GM19372 (cell line): Measurements from ENCODE around the gene KRT12.
"Not testable (repeated sequence)": the region's sequence is repeated elsewhere in the genome, so short reads cannot be mapped to it uniquely, and the experiment has no call there.

Experiments
- ATAC-seq: cut with Tn5 transposase; IDR thresholded peaks from one replicate; pipeline ENCODE4 v1.9.1; 2021; ENCODE audit warnings: mild to moderate bottlenecking, low read depth, moderate library complexity; ENCODE audit not compliant: unreplicated experiment

KRT12 gene

DNA sequence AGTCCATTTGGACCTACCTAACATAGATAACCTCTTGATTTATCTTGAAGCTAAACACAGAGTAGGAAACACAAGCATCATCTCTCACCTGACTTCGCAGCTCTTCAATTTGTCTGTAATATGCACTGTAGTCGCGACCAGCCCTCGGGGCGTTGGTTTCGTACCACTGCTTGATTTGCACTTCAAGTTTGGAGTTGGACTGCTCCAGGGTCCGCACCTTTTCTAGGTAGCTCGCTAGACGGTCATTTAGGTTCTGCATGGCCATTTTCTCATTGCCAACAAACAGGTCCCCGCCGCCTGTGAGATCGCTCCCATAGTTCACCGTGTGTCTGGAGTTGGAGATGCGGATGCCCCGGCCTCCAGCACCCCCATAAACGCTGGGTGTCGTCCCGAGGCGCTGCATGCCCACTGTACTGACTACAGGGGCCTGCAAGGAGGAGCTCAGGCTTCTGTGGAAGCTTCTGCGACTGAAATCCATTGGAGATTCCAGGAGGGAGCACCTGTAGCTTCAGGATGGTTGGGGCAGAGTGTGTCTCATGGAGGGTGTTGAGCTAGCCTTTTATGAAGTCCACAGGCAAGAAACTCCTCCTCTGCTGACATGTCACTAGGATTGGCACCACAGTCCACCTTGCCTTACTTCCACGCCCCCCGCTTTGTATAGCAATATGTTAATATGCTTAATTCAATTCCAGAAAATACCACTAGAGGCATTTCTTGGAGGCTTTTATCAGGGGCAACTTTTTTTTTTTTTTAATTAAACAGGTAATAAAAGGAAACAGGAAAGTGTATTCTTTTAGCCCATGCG is 17.9 kb upstream of the KRT12 start, which contains the start of gene KRT20:
Gene KRT20 (minus strand): TSS at position 535 of the 805 bp plus-strand sequence. CDS start 57 bp downstream, at position 478.
- ATAC-seq: no peak

DNA sequence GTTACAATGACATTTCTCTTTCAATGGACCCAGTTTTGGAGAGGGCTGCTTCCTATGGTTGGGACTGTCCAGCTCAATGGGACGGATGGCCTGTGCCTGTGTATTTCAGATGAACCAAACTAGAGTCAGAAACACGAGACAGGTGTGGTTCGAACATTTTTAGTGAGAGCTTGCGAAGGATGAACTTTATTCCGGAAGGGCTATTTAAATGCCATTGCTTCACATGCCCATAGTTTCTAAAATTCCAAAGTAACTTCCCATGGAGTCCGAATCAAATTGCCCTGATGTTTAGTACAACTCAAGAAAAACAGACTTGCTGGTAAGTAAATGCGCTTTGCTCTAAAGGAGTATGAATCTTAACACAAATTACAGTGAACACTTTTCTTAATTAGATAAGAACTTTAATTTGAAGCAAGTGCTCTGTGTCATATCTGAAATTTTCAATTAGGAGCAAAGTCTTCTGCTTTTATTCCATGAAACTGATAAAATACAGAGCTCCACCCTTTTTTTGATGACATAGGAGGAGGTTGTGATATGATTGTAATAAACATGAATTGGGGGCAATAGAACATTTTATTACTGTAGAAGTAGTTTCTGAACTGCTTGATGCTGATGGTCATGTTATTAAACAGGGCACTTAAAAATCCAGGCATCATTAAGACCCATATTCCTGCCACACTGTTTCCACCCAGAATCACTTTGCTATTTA is 16.8 kb upstream of the KRT12 start:
- no peak for ATAC-seq

DNA sequence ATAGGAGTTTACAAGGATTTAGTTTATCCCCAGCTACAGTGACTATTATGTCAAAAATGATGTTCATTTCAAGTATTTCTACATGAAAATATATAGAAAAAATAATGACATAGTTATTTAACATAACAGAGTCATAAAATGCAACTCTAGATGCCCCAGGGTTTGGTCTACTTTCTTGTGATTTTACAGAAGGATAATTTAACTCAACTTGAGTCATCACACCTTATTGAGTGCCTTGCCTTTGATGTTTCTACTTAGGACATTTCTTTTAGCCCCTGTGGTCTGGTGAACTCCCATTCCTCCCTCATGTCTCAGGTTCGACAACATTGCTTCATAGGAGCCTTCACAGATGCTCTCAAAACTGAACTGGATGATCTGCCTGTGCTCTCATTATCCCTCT is 16.0 kb upstream of the KRT12 start:
- ATAC-seq: no peak

DNA sequence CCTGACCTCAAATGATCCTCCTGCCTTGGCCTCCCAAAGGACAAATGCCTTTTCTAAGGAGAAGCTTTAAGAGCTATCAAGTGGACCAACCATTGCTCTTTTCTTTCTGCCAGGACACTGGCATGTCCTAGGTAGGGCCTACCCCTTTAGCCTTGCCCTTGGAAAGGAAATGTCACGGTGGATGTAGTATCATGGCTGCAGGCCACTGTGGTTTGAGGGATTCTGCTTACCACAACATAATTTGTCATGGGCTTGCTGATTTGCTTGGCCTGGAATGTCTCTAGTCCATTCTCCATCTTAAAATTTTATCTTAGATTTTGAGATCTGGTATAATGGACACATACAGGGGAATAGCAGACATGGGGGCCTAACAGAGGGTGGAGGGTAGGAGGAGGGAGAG is 12.0 kb upstream of the KRT12 start:
- ATAC-seq: no peak

DNA sequence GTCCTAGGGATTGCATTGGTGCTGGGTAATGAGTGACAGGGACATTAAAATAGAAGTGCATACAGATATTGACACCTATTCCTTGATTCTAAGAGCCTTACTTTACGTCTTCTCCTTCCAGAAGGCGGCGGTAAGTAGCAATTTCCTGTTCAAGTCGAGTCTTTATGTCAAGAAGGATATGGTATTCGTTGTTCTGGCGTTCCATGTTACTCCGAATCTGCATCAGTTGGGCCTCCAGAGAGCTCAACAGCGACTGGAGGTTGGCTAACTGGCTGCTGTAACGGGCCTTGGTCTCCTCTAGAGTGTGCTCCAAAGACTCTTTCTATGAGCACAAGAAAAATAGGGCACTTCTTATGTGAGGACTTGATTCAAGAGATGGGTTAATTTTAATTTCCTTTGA is 11.0 kb upstream of the KRT12 start:
- no peak for ATAC-seq

DNA sequence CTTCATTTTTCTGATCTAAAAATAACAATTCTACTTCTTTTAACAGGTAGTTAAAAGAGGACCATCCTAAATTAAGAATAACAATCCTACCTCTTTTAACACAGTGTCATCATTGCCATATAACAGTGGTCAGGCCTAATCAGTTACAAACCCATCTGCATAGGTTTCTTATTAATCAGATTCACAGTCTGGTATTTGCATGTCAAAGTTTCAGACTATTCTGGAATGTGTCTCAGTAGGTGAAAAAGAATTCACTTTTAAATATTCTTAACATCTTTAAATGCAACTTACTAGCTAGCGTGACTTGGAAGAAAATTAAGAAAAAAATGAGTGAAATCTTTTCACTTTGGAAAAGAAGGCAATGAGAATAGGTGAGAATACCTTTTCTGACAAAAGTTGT is 6.8 kb upstream of the KRT12 start:
- ATAC-seq: no peak

DNA sequence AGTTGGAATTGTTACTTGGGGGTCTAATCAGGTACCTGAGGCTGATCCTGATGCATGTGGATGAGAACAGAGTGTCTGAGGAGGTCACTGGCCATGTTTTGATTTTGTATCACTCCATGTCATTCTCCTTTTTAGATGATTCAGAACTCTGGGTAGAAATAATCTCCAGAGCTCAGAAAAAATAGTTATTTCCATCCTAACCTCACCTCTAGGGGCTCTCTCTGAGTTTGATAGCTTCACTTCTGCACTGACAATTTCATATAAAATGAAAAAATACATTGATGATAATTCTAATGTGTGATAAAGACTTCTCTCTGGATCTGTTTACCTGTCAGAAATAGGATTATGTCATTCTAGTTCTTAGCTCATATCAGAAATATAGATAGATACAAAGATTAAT is 6.2 kb upstream of the KRT12 start:
- no peak for ATAC-seq

DNA sequence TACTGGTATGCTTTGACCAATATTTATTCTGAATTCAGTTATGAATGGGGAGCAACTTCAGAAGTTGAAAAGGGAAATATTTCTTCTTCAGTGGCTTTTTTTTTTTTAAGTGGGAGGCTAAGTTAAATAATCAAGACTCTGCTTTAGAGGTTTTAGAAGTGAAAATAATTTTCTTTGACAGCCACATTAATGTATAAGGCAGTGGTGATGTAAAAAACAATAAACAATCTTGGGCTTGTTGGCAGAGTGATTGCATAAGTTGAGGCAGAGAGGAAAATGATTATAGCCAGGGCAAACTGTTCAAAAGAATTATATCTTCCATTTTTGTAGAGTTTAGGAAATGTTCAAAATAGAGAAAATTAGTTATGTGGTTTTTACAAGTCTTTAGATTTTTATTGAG is 5.4 kb upstream of the KRT12 start:
- no peak for ATAC-seq

DNA sequence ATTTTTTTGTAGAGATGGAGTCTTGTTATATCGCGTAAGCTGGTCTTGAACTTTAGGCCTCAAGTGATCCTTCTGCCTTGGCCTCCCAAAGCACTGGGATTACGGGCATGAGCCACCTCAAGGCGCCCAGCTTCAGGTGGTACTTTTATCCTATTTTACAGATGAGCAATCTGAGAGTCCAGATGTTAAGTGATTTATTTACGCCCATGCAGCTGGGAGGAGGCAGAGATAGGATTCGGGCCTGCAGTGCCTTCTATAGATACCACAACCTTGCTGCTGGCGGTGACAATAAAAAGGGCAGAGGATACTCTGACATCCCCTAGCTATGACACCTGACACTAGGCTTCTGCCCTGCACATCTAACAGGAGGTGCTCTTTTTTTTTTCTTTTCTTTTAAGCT is 4.3 kb upstream of the KRT12 start:
- ATAC-seq: no peak

DNA sequence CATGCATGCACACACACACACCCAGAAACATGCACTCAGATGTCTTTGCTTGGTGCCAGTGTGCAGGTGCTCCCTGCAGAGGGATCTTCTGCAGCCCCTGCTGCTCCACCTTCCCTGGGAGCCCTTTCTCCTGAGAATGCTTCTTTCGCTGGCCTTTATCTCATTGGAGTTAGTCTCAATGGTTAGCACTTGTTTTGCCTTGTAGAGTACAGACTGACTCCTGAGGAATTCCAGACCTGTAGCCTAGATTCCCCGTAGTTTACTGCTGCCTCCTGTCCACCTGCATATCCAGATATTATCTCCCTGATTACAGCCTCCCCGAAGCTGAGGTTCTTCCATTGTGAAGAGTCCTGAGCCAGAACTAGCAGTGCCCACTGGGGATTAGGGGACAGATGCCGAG is 3.1 kb upstream of the KRT12 start:
- no peak for ATAC-seq

DNA sequence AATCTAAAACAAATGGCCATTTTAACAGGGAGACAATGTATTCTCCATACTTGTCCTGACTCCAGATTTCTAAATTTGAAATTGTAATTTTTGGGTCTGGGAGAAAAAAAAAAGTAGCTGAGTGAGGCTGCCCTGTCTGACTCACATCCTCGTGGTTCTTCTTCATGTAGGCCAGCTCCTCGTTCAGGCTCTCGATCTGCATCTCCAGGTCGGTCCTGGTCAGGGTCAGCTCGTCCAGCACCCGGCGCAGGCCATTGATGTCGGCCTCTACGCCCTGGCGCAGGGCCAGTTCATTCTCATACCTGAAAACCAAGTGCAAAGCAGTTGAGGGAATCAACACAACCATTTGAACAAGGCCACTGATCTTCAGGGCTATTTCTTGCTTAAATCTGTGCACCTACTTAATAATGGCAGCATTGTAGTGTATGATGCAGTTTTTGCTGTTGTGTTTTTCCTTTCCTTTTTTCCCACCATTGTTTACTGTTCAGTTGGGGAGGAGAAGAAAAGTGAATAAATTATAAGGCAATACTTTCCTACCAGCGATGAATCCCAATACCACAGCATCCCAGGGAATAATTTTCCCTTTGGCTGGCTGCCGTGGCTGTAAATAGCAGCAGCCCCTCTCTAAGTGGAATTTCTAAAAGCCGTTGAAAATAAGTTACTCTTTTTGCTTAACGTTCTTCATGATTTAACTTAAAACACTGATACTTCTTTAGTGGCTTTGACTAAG is 2.2 kb downstream of the KRT12 start:
- no peak for ATAC-seq

DNA sequence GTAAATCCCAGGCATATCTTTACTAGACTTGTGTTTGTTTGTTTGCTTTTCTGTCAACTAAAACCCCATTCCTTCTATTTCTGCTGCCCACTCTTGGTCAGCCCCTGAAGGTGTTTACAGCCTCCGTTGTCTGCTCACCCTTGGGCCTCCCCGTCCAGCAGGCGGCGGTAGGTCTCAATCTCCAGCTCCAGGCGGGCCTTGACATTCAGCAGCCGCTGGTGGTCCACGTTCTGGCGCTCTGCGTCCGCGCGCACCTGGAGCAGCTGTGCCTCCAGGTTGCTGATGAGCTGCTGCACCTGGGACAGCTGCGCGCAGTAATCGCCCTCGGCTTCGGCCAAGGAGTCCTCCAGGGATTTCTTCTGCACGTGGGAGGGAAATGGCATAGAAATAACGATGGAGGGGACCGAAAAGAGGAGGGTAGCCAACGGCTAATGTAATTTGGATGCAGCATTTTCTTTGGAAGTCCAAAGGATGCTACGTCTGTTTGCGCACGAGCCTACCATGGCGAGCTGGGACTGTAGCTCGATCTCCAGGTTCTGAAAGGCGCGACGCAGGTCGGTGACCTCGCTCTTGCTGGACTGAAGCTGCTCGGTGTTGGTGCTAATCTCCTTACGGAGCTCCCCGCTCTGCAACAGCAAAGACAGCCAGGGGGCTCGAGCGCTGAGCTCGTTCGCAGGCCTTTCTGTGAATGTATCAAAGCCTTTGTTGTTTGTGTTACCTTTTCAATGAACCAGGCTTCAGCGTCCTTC is 3.9 kb downstream of the KRT12 start:
- ATAC-seq: no peak

DNA sequence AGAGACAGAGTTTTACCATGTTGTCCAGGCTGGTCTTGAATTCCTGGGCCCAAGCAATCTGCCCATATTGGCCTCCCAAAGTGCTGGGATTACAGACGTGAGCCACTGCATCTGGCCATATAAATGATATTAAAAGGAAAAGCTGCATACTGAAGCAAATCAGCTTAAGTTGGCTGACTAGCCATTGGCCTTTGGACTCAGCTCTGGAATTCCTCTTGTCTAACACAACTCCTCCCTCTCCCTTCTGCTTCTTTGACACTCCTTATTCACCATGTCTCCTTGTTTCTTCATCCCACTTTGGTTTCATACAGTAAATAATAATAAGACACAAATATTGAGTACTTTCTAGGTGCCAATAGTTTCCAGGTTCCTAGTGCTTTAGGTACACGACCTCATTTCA is 7.5 kb downstream of the KRT12 start:
- ATAC-seq: no peak

DNA sequence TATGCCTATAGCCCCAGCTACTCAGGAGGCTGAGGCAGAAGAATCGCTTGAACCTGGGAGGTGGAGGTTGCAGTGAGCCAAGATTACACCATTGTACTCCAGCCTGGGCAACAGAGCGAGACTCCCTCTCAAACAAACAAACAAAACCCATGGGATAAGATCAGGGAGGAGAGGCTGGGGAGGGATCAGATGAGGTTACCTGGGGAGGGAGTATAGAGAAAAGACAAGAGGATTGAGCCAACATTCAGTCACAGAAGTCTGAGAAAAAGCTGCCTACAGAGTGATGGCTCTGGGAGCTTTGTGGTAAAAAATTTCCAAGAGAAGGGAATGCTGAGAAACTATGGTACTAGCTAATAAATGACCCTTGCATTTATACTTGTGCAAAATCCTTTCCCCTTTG is 8.4 kb downstream of the KRT12 start:
- not testable (repeated sequence) for ATAC-seq

DNA sequence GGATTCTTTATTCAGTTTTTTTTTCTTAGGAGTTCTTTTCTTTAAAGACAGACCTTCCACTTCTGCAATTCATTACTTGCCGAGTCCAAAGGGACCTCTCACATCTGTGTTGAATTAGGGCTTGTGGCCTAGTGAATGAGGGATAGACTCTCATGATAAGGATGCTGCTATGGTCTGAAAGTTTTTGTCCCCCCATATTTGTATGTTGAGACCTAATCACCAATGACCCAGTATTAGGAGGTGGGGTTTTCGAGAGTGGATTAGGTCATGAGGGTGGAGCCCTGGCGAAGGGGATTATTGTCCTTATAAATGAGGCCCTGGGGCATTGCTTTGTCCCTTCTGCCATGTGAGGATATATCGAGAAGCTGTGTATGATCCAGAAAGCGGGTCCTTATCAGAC is 9.5 kb downstream of the KRT12 start:
- ATAC-seq: no peak

DNA sequence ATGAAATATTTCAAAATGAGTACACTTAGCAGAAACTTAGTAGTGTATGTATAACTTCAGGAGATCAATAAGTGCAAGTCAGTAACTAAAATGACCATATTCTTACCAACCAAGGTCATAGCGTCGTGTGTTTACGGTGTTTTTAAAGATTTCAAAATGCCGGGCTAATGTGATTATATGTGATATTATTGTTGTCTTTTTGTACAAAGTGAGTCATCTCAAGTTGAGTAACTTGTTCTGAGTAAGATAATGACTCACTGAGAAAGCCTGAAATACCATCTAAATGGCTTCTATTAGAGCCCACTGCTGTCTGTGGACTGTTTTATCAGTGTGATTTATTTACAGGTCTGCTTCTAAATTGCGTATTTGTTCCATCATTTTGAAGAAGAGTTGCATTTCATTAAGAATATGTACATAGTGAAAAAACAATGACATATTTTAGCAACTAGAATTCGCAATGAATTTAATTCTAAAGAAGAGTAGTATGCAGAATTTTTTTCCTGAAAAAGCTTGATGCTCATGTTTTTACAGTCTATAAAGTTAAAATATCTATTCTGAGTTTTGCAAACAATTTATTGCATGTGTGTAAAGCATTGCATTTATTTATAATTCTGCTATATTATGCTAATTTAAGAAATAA is 12.7 kb downstream of the KRT12 start:
- ATAC-seq: no peak

DNA sequence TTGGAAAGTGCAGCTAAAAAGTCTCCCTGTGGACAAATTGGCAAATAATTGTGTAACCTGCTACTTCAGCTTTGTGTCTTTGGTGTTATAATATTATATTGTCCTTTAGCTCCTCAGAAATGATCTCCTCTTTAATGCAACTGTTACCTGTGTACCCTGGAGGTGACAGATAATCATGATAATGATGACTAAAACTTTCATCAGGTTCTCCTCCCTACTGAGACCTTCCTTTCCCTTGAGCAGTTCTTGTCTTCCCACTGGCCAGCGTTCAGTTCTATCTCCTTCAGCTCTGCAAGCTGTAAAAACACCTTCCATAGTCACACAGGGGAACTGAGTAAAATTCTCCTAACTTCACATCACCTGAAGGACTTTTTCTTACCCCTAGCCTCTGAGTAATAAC is 14.7 kb downstream of the KRT12 start:
- ATAC-seq: no peak

DNA sequence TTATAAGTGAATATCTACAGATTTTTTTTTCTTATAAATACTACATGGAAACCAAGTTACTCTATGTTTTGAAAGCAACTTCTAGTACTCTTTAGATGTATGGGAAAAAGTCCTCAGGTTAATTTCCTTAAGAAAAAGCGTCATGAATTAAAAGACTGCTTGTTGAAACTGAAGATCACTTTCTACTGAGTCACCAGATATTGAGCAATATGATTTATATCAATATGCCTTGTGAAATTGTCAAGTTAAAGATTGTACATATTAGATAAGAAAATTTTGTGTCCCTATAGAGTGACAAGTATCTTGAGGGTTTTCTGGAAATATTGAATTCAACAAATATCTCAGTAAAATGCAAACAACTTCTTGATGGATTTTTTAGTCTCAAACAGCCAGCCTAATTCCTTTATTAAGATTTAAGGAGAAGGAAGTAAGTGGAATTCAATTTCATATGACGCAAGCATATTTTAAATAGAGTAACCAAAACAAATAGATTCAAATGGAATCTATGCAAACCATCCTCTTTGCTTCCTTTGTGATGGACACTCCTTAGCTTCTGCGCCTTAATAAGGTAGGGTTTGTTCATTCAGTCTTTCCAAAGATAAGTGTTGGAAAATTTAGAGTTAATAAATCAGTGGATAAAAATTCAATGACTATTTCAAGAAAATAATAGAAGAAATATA is 16.6 kb downstream of the KRT12 start:
- ATAC-seq: no peak

DNA sequence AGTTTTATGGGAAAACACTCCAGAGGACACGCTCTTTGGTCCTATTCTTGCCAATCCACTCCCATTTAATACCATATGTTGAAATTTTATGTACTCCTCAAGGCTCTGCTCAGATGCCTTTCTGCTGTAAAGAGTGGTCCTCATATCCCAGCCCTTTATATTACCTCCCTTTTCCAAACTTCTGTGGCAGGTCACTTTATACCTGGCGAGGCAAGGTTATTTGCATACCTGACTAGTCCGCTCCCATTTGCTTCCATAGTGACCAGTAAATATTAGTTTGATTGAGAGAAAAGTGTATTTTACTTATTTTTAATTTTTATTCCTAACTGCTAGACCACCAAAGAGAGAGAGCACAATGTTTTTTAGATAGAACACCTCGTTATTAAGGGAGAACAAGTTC is 17.3 kb downstream of the KRT12 start:
- no peak for ATAC-seq
